Measurements from ENCODE around the gene MIF4GD.

DNA sequence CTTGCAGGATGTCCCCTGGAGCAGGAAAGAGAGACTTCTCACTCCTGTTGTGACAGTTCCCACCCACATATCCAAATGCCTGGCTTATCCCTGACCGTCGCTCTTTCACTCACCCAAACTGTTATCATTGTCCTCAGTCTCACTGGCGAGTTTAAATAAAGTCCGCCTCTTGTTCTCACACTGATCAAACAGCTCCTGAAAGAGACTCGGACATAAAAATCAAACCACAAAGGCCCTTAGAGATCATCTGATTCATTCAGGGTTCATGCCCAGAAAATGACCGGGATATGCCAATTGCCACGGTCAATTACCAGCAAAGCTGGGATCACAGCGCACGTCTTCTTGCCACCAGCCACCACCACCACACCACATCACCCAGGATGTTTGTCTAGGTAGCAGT, 29.5 kb downstream of the MIF4GD start:
- TF ChIP-seq GATA2 (IDR thresholded peaks at IDR 0.05; ENCODE audit: low read depth, low read length) = no peak
- TF ChIP-seq GATA3 (IDR thresholded peaks at IDR 0.05; ENCODE audit: low read depth, low read length) = no peak

Measured in SH-SY5Y (cell line).